Uterus (tissue), 2 donors: Measurements from ENCODE around the gene EVI5L.

Experiments used
- POLR2A ChIP-seq, 2 donors: fragments of 450-650 bp; IDR thresholded peaks; one replicate each; pipeline ENCODE4 v1.6.1; 2016; ENCODE audit warnings: antibody characterized with exemption in 2 of 2, mild to moderate bottlenecking in 1 of 2, moderate library complexity in 1 of 2
- TF ChIP-seq, protein P1 (sequence below), 4 experiments: fragments of 200-600 bp in 2 of 4; fragments of 450-650 bp in 2 of 4; sonication (generic) in 2 of 4; IDR thresholded peaks; one replicate each; pipeline ENCODE4 v1.5.1; 2016 to 2019; ENCODE audit warnings: antibody characterized with exemption in 4 of 4, mild to moderate bottlenecking in 2 of 4, moderate library complexity in 1 of 4

- TF ChIP-seq, protein P1, sequence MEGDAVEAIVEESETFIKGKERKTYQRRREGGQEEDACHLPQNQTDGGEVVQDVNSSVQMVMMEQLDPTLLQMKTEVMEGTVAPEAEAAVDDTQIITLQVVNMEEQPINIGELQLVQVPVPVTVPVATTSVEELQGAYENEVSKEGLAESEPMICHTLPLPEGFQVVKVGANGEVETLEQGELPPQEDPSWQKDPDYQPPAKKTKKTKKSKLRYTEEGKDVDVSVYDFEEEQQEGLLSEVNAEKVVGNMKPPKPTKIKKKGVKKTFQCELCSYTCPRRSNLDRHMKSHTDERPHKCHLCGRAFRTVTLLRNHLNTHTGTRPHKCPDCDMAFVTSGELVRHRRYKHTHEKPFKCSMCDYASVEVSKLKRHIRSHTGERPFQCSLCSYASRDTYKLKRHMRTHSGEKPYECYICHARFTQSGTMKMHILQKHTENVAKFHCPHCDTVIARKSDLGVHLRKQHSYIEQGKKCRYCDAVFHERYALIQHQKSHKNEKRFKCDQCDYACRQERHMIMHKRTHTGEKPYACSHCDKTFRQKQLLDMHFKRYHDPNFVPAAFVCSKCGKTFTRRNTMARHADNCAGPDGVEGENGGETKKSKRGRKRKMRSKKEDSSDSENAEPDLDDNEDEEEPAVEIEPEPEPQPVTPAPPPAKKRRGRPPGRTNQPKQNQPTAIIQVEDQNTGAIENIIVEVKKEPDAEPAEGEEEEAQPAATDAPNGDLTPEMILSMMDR (IDR thresholded peaks at IDR 0.05): no peak
- no peak for TF ChIP-seq POLR2A (IDR thresholded peaks at IDR 0.05)
Measured at GRCh38 chr19:7790416-7790815, 39.6 kb upstream of the EVI5L start.
